HG03135 (cell line): ENCODE data around the gene SHISA8.
"Not testable (repeated sequence)": the region's sequence is repeated elsewhere in the genome, so short reads cannot be mapped to it uniquely, and the experiment has no call there.

Experiments used
- ATAC-seq: cut with Tn5 transposase; IDR thresholded peaks from one replicate; pipeline ENCODE4 v1.9.1; 2021; ENCODE audit warnings: mild to moderate bottlenecking, moderate library complexity; ENCODE audit not compliant: unreplicated experiment

SHISA8 gene

DNA sequence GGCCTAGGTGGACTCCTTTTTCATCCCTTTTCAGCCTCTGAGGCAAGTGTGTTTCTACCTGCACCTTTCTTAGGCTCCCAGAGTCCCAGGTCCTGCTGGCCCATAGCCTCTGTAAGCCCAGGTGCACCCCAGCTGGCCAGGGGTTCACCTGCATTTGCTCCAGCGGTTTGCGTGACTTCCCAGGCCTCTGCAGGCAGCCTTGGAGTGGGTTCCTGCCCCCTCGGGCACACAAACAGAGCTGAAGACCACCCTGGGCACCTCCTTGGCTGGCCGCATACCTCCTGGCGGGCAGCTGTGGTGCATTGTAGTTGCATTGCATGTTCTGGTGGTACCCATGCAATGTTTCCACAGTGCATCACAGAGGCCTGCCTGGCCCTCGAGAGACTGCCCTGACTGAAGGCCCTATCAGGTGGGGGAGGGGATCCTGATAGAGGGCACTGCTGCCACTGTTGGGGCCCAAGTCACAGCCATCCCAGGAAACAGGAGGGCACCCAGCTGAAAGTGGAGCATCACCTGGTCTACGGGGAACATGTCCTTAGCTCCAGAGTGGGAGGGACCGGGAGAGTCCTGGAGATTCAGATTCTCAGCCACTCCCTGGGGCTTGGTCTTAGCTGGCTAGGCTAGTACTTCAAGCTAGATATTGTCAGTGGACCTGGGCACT is 14.1 kb downstream of the SHISA8 start:
- no peak for ATAC-seq

DNA sequence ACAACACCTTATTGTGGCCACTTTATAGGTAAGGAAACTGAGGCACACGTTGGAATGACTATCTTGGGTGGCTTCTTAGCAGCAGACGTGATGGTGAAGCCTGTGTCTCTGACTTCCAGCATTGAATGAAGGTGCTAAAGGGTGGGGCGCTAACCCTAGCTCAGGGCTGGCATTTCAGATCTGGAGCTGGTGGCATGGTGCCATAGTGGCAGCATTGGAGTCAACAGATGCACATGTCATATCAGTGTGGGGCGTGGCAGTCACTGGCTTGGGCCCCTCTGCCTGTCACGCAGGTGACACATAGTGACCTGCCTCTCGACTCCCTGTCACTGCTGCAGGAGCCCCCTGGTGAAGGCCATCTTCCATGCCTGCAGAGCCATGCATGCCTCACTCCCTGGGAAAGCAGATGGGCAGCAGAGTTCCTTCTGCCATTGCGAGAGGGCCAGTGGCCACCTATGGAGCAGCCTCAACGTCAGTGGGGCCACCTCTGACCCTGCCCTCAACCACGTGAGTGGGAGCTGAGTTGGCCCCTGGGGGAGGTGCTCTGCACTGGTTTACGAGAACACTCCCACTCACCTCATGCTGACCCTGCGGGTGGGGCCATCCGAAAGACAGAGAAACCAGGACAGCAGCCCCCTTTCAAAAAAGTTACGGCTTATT is 14.8 kb downstream of the SHISA8 start:
- no peak for ATAC-seq

DNA sequence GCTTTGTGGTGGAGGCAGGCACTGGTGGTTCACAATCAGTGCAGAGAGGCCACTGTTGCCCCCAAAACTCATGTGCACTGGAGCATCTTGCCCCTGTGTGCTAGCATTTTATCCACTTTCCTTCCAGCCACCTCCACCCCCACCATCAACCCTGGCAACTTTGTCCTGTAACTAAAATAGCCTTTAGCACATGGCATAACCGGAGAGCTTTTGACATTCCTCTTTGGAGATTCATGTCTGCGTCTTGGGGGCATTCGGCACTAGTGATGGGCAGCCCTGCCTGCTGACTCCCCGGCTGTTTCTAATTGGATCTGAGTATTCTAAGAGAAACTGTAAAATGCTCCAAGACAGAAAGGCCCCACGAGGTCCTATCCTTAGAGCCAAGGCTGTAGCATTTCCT is 15.8 kb downstream of the SHISA8 start:
- no peak for ATAC-seq

DNA sequence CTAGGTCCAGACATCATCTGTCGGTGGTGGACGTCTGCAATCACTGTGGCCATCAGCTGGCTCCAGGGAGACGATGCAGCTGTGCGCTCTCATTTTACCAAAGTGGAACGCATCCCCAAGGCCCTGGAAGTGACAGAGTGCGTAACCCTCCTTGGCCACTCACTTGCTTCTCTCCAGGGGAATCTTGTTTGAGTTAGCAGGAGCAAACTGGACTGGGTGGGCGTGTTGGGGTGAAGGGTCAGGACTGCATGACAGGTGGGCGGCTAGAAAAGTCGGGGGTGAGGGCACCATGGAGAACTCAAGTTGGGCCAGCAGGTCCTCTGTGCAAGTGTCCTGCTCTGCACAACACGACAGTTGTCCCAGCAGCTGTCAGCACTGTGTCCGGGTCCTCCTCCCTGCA is 16.2 kb downstream of the SHISA8 start:
- no peak for ATAC-seq

DNA sequence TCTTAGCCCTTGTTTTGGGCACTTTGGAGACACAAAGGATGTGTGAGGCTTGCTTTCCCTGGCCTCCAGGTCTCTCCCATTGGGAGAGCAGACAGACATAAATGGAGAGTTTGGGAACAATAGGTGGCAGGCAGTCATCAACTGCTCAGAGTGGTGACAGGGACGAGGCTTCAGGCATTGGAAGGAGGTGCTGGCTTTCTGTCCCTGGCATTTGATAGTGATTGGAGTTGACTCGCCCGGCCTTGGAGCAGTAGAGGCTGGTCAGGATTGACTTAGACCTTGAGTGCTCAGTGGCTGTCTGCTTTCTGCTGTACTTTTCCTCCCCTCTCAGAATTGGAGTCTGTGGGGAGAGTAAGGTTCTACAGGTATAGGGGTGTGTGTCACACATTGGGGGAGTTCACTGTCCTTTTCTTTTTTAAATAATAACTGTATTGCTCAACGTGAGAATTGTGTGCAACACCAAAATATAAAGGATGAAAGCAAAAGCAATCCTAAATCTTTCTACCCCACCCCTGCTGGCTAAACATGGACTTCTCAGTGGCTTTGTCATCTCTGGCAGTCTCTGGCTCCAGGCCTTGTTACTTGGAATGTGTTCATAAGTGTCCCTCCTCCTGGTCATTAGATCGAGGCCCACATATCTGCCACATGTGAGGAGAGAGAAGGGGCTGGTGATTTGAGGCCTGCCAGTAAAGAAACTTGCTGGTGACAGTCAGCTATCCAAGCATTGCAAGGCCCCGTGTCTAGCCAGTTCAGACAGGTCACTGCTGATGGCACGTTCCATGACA is 21.1 kb downstream of the SHISA8 start:
- ATAC-seq = no peak

DNA sequence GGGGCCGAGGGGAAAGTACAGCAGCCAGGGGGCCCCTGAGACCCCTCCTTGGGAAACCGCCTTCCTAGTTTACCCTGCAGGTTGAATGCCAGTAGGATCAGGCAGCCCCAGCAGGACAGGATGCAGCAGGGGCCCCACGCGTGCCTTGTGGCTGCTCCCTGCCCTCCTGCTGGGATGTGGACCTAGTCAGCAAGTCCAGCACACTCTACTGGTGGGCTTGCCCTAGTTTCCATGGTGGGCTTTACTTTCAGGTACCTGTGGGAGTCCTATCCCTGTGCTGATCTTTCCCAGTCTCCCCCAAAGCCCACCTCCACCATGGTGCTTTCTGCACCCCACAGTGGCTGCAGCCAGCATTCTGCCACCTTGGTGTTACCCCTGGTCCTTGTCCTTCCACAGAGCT is 22.2 kb downstream of the SHISA8 start:
- ATAC-seq = no peak

DNA sequence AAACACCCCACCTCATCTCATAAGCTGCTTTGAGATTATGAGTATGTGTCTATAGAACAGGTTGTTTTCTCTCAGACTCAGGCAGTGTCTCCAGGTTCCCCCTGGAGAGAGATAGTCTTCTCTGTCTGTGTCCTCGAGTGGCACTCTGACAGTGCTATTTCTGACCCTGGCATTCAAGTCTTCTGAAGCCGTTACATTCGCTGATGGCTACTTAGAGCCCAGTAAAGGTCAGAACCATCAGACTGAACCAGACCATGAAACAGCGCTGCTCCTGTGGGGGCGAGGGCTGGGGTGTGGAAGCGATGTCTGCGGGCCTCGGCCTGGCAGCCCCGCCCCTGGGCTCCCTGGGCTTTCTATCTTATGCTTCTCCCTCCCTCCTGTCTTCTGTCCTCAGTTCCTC is 23.5 kb downstream of the SHISA8 start:
- no peak for ATAC-seq

DNA sequence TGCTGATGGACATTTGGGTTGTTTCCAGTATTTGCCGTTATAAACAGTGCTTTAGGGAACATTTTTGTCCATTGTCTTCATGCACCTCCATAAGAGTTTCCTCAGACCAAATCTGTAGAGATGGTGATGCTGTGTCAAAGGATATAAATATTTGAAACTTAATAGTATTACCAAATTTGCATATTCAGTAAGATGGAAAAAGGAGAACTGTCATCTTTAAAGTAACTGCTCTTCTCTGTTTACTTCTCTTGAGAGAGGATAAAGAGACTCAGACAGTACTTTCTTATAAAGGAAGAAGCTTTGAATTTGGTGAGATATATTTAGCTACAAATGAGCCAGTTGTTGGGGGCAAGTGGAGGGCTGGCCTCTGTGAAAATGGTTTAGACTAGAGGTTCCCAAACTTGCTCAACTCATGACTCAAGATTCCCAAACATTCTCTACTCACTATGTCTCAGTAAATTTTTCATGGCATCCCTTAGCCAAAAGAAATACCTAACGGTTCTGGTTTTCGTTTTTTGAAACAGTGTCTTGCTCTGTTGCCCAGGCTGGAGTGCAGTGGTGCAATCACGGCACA is 26.2 kb downstream of the SHISA8 start:
- no peak for ATAC-seq

DNA sequence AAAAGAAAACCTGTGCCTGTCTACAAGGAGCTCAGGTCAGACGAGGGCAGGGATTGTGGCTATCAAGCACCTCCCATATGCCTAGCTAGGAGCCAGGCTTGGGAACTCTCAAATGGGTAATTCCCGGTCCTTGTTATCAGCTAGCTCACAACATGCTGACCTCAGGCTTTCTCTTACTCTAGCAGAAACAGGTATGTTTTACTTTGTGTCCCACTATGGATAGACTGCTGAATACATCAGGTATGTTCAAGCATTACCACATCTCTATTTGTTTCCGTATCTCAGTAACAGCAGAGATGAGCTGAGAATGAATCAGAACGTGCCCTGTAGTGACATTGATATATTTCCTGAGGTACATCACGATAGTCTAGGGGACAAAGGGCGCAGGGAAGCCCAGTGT is 29.4 kb downstream of the SHISA8 start:
- ATAC-seq = no peak

DNA sequence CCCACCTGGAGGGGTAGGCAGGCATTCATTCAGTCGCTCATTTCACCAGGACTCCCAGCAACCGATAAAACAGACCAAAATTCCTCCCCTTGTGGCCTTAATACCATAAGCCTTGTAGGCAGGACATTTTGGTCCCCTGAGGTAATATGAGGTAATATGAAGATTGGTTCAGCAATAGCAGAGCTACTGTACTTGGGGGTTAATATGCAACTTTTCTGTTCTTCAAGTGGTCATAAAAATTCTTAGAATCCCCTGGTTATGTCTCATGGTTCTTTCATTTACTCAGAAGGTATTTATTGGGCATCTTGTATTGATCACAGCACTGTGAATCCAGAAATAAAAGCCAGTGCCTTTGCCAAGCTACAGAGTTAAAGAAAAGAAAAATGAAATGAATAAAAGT is 29.8 kb downstream of the SHISA8 start:
- ATAC-seq = no peak

DNA sequence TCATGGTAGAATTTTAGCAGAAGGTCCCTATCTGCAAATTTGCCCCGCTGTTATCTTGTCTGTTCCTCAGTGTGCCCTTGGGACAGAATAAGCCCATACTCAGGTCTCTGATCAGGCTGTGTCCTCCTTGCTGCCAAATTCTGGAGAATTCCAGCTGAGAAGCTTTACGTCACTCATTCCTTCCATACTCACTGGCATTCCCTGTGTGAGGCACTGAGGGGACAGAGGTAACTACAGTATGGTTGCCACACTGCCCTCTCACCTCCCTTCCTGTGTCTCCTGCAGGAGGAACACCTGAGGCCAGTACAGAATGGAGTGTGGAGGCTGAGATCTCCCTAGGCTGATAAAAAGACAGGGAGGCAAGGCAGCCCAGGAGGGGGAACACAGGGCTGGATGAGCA is 31.5 kb downstream of the SHISA8 start:
- ATAC-seq = no peak

DNA sequence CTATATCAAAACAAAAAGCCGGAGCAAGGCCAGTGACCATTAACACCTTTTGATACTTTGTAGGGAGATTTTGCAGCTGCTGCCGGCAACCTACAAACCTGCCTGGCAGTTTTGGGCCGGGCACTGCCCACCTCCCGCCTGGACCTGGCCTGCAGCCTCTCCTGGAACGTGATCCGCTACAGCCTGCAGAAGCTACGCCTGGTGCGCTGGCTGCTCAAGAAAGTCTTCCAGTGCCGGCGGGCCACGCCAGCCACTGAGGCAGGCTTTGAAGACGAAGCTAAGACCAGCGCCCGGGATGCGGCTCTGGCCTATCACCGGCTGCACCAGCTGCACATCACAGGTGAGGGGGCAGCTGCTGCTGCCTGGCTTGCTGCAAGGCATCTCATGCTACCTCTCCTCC is 34.2 kb downstream of the SHISA8 start:
- ATAC-seq = no peak

DNA sequence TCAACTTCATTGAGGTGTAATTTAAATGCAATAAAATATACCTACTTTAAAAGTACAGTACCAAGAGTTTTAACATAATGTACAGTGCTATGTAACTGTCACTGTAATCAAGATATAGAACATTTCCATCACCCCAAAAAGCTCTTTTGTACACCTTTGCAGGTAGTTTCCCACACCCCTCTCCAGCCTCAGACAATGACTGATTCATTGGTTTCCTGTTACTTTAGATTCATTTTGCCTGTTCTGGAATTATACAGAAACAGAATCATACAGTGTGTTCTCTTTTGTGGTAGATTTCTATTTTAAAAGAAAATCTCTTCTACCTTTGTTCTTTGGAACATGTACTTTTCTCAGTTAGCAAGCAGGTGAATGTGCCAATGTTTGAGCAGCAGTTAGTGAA is 38.2 kb downstream of the SHISA8 start:
- no peak for ATAC-seq

DNA sequence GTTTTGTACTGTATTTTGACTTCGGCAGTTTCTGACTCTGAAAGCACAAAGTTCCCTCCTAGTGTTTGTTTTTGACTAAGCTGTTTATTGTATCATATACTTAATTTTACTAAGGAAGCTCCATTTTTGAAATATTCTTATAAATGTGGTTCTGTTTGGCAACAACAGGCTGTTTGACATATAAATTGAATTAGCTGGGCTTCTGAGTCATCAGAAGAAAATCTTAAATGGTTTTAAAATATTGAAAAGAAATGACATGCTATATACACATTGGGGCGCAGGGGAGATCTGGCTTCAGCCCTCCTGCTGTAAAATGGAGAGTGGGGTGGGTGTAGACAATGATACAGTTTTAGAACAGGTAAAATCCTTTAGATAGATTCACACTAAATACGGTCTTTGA is 38.6 kb downstream of the SHISA8 start:
- ATAC-seq = no peak

DNA sequence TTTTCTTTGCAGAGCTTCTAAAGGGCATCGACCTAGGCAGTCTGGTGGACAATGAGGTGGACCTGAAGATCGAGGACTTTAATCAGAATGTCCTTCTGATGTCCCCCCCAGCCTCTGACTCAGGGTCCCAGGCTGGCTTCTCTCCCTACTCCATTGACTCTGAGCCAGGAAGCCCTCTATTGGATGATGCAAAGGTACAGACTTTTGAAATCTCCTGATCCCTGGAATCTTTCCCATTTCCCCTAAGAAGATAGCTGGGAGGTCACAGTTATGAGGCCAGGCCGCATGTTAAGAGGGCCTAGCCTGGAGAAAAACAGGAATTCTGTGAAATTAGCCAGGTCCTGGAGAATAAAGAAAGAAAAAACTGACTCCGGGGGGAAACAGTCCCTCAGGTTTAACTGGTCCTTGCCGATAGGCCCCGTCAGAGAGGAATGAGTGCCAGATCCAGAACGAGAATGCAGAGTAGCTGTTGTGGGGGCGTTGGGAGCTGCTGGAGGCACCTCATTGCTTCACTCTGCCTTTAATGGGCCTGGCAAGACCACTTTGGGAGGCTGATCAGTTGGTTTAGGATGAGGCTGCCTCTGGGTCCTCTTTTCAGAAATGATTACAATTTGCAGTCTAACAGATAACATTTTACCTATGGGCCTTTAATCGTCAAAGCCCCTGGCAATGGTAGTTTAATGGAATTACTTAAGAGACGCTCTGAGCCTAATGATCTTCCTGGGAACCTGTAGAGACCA is 39.2 kb downstream of the SHISA8 start:
- no peak for ATAC-seq

DNA sequence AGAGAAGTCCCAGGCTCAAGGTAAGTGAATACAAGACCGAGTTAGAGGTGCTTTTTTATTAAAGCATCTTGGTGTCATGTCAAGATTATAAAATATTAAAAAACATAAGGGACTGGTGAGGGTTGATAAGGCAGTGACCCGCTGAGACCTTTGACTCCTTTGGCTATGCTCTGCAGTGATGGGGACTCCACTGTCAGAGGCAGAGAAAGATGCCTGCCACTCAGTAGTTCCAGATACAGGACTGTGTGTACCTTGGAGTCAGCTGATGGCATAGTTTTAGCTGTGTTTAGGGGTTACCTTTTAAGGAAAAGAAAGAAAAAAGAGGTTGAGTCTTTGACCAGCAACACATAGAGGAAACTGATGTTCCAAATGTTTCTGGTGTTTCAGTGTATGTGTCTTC is 40.8 kb downstream of the SHISA8 start:
- ATAC-seq = no peak

DNA sequence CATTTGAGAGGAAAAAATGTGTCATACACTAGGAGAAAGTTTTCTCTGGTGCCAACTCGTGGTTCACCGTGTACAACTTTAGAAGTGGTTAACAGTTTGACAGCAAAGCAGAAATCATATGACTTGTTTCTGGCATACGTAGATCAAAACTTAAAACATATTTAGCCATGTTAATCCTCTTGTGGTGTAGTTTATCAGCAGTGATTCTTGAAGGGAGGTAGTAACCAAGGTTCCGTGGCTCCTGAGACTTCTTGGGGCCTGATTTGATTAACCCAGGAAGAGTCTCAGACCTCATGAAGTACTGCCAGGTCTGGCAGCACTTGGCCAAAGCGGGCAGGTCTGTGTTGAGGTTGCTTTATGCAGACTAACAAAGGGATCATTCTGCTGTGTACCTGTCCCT is 41.5 kb downstream of the SHISA8 start:
- ATAC-seq = no peak

DNA sequence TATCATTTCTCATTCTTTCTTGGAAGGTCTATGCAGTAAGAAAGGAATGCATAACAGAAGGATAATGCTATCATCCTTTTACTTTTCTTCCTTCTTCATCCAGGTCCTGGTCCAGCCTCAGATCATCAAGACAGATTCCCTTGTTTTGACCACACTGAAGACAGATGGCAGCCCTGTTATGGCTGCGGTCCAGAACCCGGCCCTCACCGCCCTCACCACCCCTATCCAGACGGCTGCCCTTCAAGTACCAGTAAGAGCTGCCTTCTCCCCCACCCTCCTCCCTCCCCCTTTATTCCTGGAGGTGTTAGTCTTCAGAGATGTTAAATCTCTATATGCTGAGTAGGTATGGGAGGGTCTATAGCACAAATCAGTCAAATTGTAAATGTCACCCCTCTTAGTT is 44.1 kb downstream of the SHISA8 start:
- no peak for ATAC-seq

DNA sequence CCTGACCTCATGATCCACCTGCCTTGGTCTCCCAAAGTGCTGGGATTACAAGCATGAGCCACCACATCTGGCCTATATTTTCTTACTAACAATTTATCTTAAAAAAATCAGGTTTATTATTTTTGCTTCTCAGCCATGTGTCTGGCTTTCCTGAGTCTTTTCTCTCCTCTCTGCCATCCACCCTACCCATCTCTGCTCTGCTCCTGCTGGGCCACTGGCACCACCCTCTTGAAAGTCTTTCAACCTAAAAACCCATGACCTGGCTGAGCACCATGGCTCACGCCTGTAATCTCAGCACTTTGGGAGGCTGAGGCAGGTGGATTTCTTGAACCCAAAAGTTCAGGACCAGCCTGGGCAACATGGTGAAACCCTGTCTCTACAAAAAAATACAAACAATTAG is 44.8 kb downstream of the SHISA8 start:
- ATAC-seq = not testable (repeated sequence)

DNA sequence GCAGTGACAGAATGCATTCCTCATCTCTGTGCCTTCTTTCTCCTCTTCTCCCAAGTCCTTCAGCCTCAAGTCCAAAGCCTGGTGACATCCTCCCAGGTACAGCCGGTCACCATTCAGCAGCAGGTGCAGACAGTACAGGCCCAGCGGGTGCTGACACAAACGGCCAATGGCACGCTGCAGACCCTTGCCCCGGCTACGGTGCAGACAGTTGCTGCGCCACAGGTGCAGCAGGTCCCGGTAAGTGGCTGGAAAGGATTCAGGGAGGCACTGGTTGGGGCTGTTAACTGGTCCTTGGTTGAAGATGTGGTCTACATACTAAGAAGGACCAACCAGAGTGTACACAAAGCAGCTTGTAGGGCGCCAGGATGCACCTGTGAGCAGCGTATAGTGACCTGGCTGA is 46.3 kb downstream of the SHISA8 start:
- ATAC-seq = no peak

DNA sequence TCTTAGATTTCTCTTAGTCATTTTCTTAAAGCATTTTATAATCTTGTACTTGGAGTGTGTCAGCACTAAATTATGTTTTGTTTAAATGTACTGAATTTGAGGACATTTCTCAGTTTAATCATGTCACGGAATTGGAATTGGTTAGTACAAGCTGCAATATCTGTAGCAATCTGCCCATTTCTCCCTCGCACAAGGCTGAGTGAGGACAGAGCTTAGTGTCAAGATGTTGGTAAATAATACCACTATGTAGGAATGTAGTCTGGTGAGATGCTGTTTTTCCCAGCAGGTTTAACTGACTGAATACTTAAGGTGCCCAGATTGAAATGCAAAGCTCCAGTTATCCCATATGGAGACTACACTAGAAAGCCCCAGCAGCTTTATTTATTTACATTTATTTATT is 51.4 kb downstream of the SHISA8 start:
- no peak for ATAC-seq
